H1 (cell line): ENCODE measurements around the gene MYO5A. TPM values are rescaled to one million over a fixed set of nuclear protein-coding genes. Genes with fewer than 3 reads are reported as not detected.

Source experiments
- CTCF ChIA-PET: fragments of 300-600 bp; sonication (Branson Sonifier 250); formaldehyde crosslinking; loops from one replicate; lab custom pipeline; 2021; ENCODE audit not compliant: partially characterized antibody; lab: Charles Lee
- POLR2A ChIA-PET: fragments of 300-600 bp; sonication (Branson Sonifier 250); formaldehyde crosslinking; loops from one replicate; lab custom pipeline; 2021; ENCODE audit warnings: inconsistent platforms; ENCODE audit not compliant: partially characterized antibody; lab: Charles Lee
- DNase-seq, 2 experiments: peaks; one replicate each; pipeline versions ENCODE4 v3.0.0 to v3.0.0-alpha.2; 2010 to 2022; ENCODE audit warnings: low spot score in 2 of 2, low read depth in 1 of 2, mixed read lengths in 1 of 2
- FAIRE-seq: peaks from 2 replicates; lab custom pipeline; 2011; peaks lifted over from hg19 to GRCh38; lab: Jason Lieb, UNC
- H2AFZ ChIP-seq: 2 replicates; pipeline ENCODE4 v1.8.1; 2012; ENCODE audit warnings: low read length, inconsistent platforms
- H2AK5ac ChIP-seq: 2 replicates; pipeline ENCODE4 v1.6.1; 2013; ENCODE audit warnings: low read depth, low read length
- H2BK120ac ChIP-seq: replicated peaks from 2 replicates; pipeline ENCODE3; 2013; ENCODE audit warnings: low read depth, low read length, inconsistent platforms
- H2BK12ac ChIP-seq: 2 replicates; pipeline ENCODE4 v1.6.1; 2013; ENCODE audit warnings: low read depth, low read length
- H2BK15ac ChIP-seq: 2 replicates; pipeline ENCODE4 v1.6.1; 2013; ENCODE audit warnings: low read length
- H2BK20ac ChIP-seq: 2 replicates; pipeline ENCODE4 v1.6.1; 2013; ENCODE audit warnings: low read length
- H2BK5ac ChIP-seq: 2 replicates; pipeline ENCODE4 v1.6.1; 2013; ENCODE audit warnings: low read depth, low read length
- H3K14ac ChIP-seq: 2 replicates; pipeline ENCODE4 v1.6.1; 2013; ENCODE audit warnings: inconsistent platforms; ENCODE audit not compliant: insufficient read length
- H3K18ac ChIP-seq: 2 replicates; pipeline ENCODE4 v1.6.1; 2013; ENCODE audit warnings: low read length; ENCODE audit errors: extremely low read depth
- H3K23ac ChIP-seq: 2 replicates; pipeline ENCODE4 v1.6.1; 2013; ENCODE audit warnings: inconsistent platforms; ENCODE audit not compliant: insufficient read length
- H3K23me2 ChIP-seq: 2 replicates; pipeline ENCODE4 v1.6.1; 2013; ENCODE audit warnings: low read depth, low read length
- H3K27ac ChIP-seq: 2 replicates; pipeline ENCODE4 v1.6.1; 2011; ENCODE audit warnings: low read depth, low read length, inconsistent platforms
- H3K27me3 ChIP-seq, 4 experiments: replicated peaks in 1 of 4; 1 replicate in 1 of 4; 2 replicates in 3 of 4; pipeline versions ENCODE4 v1.6.1 to v1.8.1; 2011 to 2013; ENCODE audit warnings: low read length in 3 of 4, mild to moderate bottlenecking in 3 of 4, inconsistent platforms in 2 of 4, mixed read lengths in 2 of 4, moderate library complexity in 1 of 4; ENCODE audit not compliant: control insufficient read depth in 3 of 4, insufficient read depth in 3 of 4; ENCODE audit errors: extremely low read depth in 1 of 4
- H3K36me3 ChIP-seq, 4 experiments: 2 replicates each; pipeline versions ENCODE4 v1.6.1 to v1.8.1; 2011 to 2013; ENCODE audit warnings: mild to moderate bottlenecking in 4 of 4, low read length in 3 of 4, moderate library complexity in 2 of 4, control low read depth in 1 of 4, inconsistent platforms in 1 of 4; ENCODE audit not compliant: insufficient read depth in 4 of 4, control insufficient read depth in 2 of 4
- H3K4ac ChIP-seq: replicated peaks from 2 replicates; pipeline ENCODE3; 2013; ENCODE audit warnings: low read length, low read depth, mixed read lengths, inconsistent platforms; ENCODE audit not compliant: insufficient read length
- H3K4me1 ChIP-seq, 4 experiments: replicated peaks in 1 of 4; 1 replicate in 1 of 4; 2 replicates in 3 of 4; pipeline versions ENCODE4 v1.6.1 to v1.8.1; 2011 to 2013; ENCODE audit warnings: low read length in 3 of 4, inconsistent platforms in 2 of 4, mixed read lengths in 1 of 4; ENCODE audit not compliant: insufficient read depth in 4 of 4, control insufficient read depth in 3 of 4
- H3K4me2 ChIP-seq, 2 experiments: 2 replicates each; pipeline versions ENCODE4 v1.6.1 to v1.8.1; 2011 to 2013; ENCODE audit warnings: low read depth in 2 of 2, low read length in 2 of 2, control low read depth in 1 of 2, inconsistent platforms in 1 of 2, mild to moderate bottlenecking in 1 of 2; ENCODE audit not compliant: insufficient read depth in 1 of 2
- H3K4me3 ChIP-seq, 4 experiments: fragments of 200-600, 300-600 bp in 1 of 4; sonication (generic), shearing (Covaris generic), sonication (Bioruptor Twin) in 1 of 4; 2 replicates each; pipeline versions ENCODE4 v1.5.1 to v1.8.1; 2011 to 2016; ENCODE audit warnings: low read length in 4 of 4, low read depth in 3 of 4, control low read depth in 2 of 4, inconsistent platforms in 2 of 4, mild to moderate bottlenecking in 2 of 4, mixed read lengths in 1 of 4, moderate library complexity in 1 of 4; ENCODE audit not compliant: insufficient read depth in 2 of 4; ENCODE audit errors: extremely low read depth in 1 of 4
- H3K56ac ChIP-seq: replicated peaks from 2 replicates; pipeline ENCODE3; 2013; ENCODE audit warnings: low read depth, mild to moderate bottlenecking, mixed read lengths, low read length, inconsistent platforms; ENCODE audit not compliant: insufficient read length
- H3K79me1 ChIP-seq: 2 replicates; pipeline ENCODE4 v1.6.1; 2013; ENCODE audit warnings: low read depth, low read length, control low read depth
- H3K79me2 ChIP-seq, 2 experiments: 2 replicates each; pipeline versions ENCODE4 v1.6.1 to v1.8.1; 2012 to 2013; ENCODE audit warnings: low read length in 2 of 2, mild to moderate bottlenecking in 2 of 2, inconsistent platforms in 1 of 2; ENCODE audit not compliant: insufficient read depth in 2 of 2, control insufficient read depth in 1 of 2
- H3K9ac ChIP-seq, 4 experiments: replicated peaks in 1 of 4; 1 replicate in 1 of 4; 2 replicates in 3 of 4; pipeline versions ENCODE4 v1.6.1 to v1.8.1; 2011 to 2013; ENCODE audit warnings: low read depth in 3 of 4, low read length in 3 of 4, control low read depth in 2 of 4, mild to moderate bottlenecking in 2 of 4, moderate library complexity in 2 of 4, inconsistent platforms in 1 of 4; ENCODE audit errors: extremely low read depth in 1 of 4
- H3K9me3 ChIP-seq, 2 experiments: 2 replicates each; pipeline versions ENCODE4 v1.6.1 to v1.8.1; 2012 to 2013; ENCODE audit warnings: mild to moderate bottlenecking in 2 of 2, moderate library complexity in 2 of 2, control low read depth in 1 of 2, inconsistent platforms in 1 of 2, low read depth in 1 of 2, low read length in 1 of 2, mixed read lengths in 1 of 2; ENCODE audit not compliant: insufficient read depth in 2 of 2
- H4K20me1 ChIP-seq, 2 experiments: replicated peaks in 1 of 2; 2 replicates each; pipeline versions ENCODE3 to v1.8.1; 2011 to 2013; ENCODE audit warnings: inconsistent platforms in 2 of 2, low read length in 2 of 2, mild to moderate bottlenecking in 1 of 2; ENCODE audit not compliant: insufficient read depth in 2 of 2, control insufficient read depth in 1 of 2
- H4K5ac ChIP-seq: 2 replicates; pipeline ENCODE4 v1.6.1; 2013; ENCODE audit warnings: low read length, low read depth, mixed read lengths, inconsistent platforms; ENCODE audit not compliant: insufficient read length
- H4K8ac ChIP-seq: 2 replicates; pipeline ENCODE4 v1.8.0; 2013; ENCODE audit warnings: mild to moderate bottlenecking, moderate library complexity, low read length, inconsistent platforms; ENCODE audit not compliant: insufficient read depth; ENCODE audit errors: extremely low read depth
- H4K91ac ChIP-seq: replicated peaks from 2 replicates; pipeline ENCODE3; 2013; ENCODE audit warnings: low read length, mixed read lengths, inconsistent platforms; ENCODE audit not compliant: insufficient read length
- CTBP2 ChIP-seq: IDR thresholded peaks from 2 replicates; pipeline ENCODE4 v1.7.0; 2011; ENCODE audit warnings: borderline replicate concordance, mild to moderate bottlenecking, moderate library complexity, mixed read lengths, low read length; ENCODE audit not compliant: insufficient read depth, insufficient read length
- KDM1A ChIP-seq: fragments of 200-600, 300-600 bp; sonication (generic); IDR thresholded peaks from 2 replicates; pipeline ENCODE4 v1.7.1; 2016; ENCODE audit warnings: mild to moderate bottlenecking, low read length, borderline replicate concordance
- RFX5 ChIP-seq: IDR thresholded peaks from 2 replicates; pipeline ENCODE4 v1.6.1; 2011; ENCODE audit warnings: low read depth, low read length, improper control_type of control experiment, borderline replicate concordance
- RNF2 ChIP-seq: fragments of 200-900, 300-1000 bp; sonication (generic); IDR thresholded peaks from 2 replicates; pipeline ENCODE4 v1.7.1; 2016; ENCODE audit warnings: borderline replicate concordance, low read depth, mild to moderate bottlenecking, antibody characterized with exemption, low read length; ENCODE audit not compliant: poor library complexity, severe bottlenecking; ENCODE audit errors: missing control alignments
- RXRA ChIP-seq: IDR thresholded peaks from 2 replicates; pipeline ENCODE4 v1.6.1; 2011; ENCODE audit warnings: low read depth, mild to moderate bottlenecking, low read length, moderate library complexity; ENCODE audit not compliant: insufficient read depth
- SAP30 ChIP-seq: fragments of 300-600 bp; sonication (generic); IDR thresholded peaks from 2 replicates; pipeline ENCODE4 v1.7.1; 2012; ENCODE audit warnings: low read length, moderate library complexity, mild to moderate bottlenecking, inconsistent platforms; ENCODE audit not compliant: insufficient read depth, insufficient replicate concordance
- WGBS, 2 experiments: shearing (Covaris generic) in 1 of 2; methylation state at CpG; one replicate each; pipeline versions ENCODE4 v1.1.6 to v1.1.7; 2013 to 2015; ENCODE audit warnings: low lambda C conversion rate in 2 of 2, mixed read lengths in 2 of 2, inconsistent platforms in 1 of 2, low coverage in 1 of 2, missing lambda C conversion rate in 1 of 2; ENCODE audit not compliant: insufficient replicate concordance in 2 of 2, insufficient coverage in 1 of 2, insufficient read length in 1 of 2; ENCODE audit errors: extremely low coverage in 1 of 2, missing lambda C conversion rate in 1 of 2; 5-methylcytosine and 5-hydroxymethylcytosine counted together
- polyA plus RNA-seq, 7 experiments: library from polyadenylated mRNA; depleted of rRNA in 3 of 7; stranded (reverse) in 5 of 7; unstranded in 2 of 7; fragments of >200 nt in 5 of 7; fragments of 200-250 nt in 2 of 7; gene quantifications; 1 replicate in 5 of 7; 2 replicates in 1 of 7; 4 replicates in 1 of 7; pipeline versions ENCODE4 v1.2.1 to v1.2.3, GENCODE V29; 2011 to 2013; ENCODE audit warnings: missing spikeins in 2 of 7, mixed read lengths in 2 of 7
- total RNA-seq: library from RNA; stranded (reverse); fragmentation: NEBNext Ultra II Directional; extraction: Animal tissue kit (Norgen Biotek cat#: 25700); gene quantifications from 2 replicates; pipeline ENCODE4 v1.2.1, GENCODE V29; 2021

MYO5A gene
- total and polyA plus RNA-seq, 2 of the 8 experiments (the other 6 are each of a cell fraction or from before 2014, with no cell fraction given) = 11.4 to 24.7 TPM

GRCh38 chr15:52262364-52262763 lies 266.3 kb downstream of the MYO5A start:
- Histone ChIP-seq H4K8ac (0 out of 2 replicates have a peak overlapping the region, but pooled peaks have one; percentile 66), H2BK12ac (peak overlapping the region; percentile 12), H3K27ac (peak overlapping the region; percentile 88), H3K23ac (no peak overlapping the region), H3K14ac (no peak overlapping the region), H2BK20ac (no peak overlapping the region), H3K27me3 (no peaks in the 10 kb centered on the region), H3K18ac (peak overlapping the region; percentile 2), H3K9ac (peak overlapping the region in 2 of 4 experiments; percentile 0 to 29; a peak in 4 of 7 replicates), H4K91ac (peak overlapping the region; percentile 12), H3K4me3 (peak overlapping the region in 1 of 4 experiments; percentile 15; a peak in 1 of 8 replicates), H3K79me1 (peaks cover 4% of the 10 kb centered on the region; the same call in 1 of the 2 replicates), H2AK5ac (peak overlapping the region; percentile 29; the same call in 1 of the 2 replicates), H3K23me2 (no peaks in the 10 kb centered on the region), H3K56ac (no peak overlapping the region), H3K36me3 (peaks cover 0 to 27% (median 3%) of the 10 kb centered on the region in 4 experiments; a peak in 6 of 8 replicates), H2BK120ac (peak overlapping the region; percentile 22), H4K5ac (peak overlapping the region; percentile 31), H3K79me2 (no peaks in the 10 kb centered on the region), H3K9me3 (no peaks in the 10 kb centered on the region), H2AFZ (no peak overlapping the region), H3K4ac (no peak overlapping the region), H2BK15ac (no peak overlapping the region), H3K4me2 (peak overlapping the region; percentile 26; a peak in 2 of 4 replicates), H3K4me1 (peaks cover 15 to 28% (median 20%) of the 10 kb centered on the region in 4 experiments), H4K20me1 (no peaks in the 10 kb centered on the region), H2BK5ac (peak overlapping the region; percentile 26)
- WGBS, 2 experiments = 72% methylated on average over 5 of the region's 5 CpGs; no CpG with 5 or more reads in 1 of the 2 experiments
- no peak for DNase-seq
- no peak for FAIRE-seq
- ChIA-PET CTCF (interaction anchor here (0.5 to 2.4 kb wide), 7 partner anchors 12 to 472 kb away, joined by 3 to 7 read pairs (median 4); no protein-coding TSS in a partner anchor), POLR2A (interaction anchor here (0.8 to 2.2 kb wide), 10 partner anchors 15 to 485 kb away, joined by 3 to 8 read pairs (median 6); partner anchors contain the start of gene MYO5C)
- TF ChIP-seq RXRA = no peak
- no peak for TF ChIP-seq KDM1A
- TF ChIP-seq CTBP2 = no peak
- no peak for TF ChIP-seq RFX5
- no peak for TF ChIP-seq RNF2
- TF ChIP-seq SAP30 = no peak
